Fibroblast of mammary gland (primary cell): ENCODE measurements around the gene FAM180A.

Experiments
- DNase-seq: peaks from one replicate; pipeline ENCODE4 v3.0.0-alpha.2; 2010; ENCODE audit warnings: low read depth
- H3K4me3 ChIP-seq: 2 replicates; pipeline ENCODE4 v1.5.1; 2011; ENCODE audit warnings: low read depth, mild to moderate bottlenecking, low read length, moderate library complexity; ENCODE audit not compliant: control insufficient read depth
- TF ChIP-seq, protein P1 (sequence below): conservative IDR thresholded peaks from 2 replicates; pipeline ENCODE4 v1.5.1; 2011; ENCODE audit warnings: low read depth, low read length, inconsistent platforms; ENCODE audit not compliant: control insufficient read depth, insufficient read depth

Gene FAM180A

DNA sequence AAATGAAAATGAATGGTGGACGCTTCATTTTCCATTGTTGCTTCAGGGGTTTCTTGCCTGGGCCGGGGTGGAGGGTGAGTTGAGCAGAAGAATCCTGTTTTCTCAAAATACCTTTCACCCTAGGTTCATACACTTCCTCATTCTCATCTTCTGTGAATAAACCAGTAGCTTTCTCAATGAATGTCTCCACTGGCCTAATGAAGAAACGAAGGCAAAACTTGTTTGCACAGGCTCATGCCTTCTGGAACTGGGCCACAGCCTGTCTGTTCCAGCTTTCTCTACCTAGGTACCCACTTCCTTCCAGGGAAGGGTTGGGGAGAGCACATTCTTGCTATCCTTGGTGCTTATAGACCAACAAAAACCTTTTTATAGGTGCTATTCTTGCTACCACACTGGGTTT is 65.0 kb downstream of the FAM180A start:
- DNase-seq, result no peak
- TF ChIP-seq, protein P1, sequence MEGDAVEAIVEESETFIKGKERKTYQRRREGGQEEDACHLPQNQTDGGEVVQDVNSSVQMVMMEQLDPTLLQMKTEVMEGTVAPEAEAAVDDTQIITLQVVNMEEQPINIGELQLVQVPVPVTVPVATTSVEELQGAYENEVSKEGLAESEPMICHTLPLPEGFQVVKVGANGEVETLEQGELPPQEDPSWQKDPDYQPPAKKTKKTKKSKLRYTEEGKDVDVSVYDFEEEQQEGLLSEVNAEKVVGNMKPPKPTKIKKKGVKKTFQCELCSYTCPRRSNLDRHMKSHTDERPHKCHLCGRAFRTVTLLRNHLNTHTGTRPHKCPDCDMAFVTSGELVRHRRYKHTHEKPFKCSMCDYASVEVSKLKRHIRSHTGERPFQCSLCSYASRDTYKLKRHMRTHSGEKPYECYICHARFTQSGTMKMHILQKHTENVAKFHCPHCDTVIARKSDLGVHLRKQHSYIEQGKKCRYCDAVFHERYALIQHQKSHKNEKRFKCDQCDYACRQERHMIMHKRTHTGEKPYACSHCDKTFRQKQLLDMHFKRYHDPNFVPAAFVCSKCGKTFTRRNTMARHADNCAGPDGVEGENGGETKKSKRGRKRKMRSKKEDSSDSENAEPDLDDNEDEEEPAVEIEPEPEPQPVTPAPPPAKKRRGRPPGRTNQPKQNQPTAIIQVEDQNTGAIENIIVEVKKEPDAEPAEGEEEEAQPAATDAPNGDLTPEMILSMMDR, result no peak
- H3K4me3 ChIP-seq, result no peak overlapping the region

DNA sequence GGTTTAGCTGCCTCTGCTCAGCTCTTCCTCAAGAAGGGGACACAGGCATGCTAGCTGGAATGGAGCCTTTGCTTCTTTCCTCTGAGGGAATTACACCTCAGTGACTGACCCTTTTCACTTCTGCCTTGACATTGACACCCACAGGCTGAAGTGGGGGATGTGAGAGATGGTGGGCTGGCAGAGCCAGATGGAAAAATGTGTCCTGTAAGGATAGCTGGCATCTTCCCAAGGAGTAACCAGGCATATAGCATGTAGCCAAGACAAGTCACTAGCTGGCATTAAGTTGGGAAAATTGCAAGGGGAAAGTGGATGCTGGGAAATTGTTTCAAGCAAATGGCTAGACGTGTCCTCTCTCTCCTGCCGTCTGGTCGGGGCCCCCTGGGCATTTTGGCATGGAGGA is 66.4 kb downstream of the FAM180A start:
- TF ChIP-seq, protein P1, result no peak
- DNase-seq, result no peak
- no peak overlapping the region for H3K4me3 ChIP-seq

DNA sequence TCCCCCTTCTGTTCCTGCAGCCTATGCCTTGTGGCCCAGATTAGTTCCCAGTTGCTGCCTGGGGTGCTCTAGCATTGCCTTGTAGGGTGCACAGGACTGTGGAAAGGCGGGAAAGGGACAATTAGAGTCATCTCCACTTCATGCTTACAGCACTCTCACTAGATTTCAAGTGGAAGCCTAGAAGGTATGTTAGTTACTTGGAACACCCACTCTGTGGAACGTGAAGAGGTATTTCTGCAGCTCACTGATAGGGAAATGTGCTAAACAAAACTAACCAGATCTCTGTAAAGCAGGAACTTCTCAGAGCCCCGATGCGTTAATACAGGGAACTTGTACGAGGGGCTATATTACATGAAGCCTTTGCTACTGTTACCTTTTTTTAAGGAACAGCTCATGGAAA is 66.9 kb downstream of the FAM180A start:
- TF ChIP-seq, protein P1, result no peak
- no peak for DNase-seq
- no peak overlapping the region for H3K4me3 ChIP-seq
